ENCODE results near the gene PSMD3.

DNA sequence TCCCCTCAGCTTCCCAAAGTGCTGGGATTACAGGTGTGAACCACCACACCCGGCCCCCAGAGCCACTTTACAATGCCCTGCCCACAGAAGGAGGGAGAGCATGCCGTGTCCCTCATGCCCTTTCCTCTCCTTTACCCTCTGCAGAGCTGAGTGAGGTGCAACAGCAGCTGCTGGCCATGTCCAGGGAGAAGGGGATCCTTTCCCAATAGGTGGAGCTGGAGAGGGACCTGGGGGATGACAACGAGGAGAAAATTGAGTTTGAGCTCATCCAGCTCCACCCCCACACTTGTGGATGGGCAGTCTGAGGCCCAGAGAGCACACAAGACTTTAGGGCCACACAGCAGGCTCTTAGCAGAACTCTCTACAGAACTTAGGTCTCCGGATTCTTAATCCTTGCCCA is 25.7 kb upstream of the PSMD3 start:
- TF ChIP-seq, protein P1, sequence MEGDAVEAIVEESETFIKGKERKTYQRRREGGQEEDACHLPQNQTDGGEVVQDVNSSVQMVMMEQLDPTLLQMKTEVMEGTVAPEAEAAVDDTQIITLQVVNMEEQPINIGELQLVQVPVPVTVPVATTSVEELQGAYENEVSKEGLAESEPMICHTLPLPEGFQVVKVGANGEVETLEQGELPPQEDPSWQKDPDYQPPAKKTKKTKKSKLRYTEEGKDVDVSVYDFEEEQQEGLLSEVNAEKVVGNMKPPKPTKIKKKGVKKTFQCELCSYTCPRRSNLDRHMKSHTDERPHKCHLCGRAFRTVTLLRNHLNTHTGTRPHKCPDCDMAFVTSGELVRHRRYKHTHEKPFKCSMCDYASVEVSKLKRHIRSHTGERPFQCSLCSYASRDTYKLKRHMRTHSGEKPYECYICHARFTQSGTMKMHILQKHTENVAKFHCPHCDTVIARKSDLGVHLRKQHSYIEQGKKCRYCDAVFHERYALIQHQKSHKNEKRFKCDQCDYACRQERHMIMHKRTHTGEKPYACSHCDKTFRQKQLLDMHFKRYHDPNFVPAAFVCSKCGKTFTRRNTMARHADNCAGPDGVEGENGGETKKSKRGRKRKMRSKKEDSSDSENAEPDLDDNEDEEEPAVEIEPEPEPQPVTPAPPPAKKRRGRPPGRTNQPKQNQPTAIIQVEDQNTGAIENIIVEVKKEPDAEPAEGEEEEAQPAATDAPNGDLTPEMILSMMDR (IDR thresholded peaks at IDR 0.05), result no peak
- no peak for TF ChIP-seq EP300 (IDR thresholded peaks at IDR 0.05)
- no peak for TF ChIP-seq POLR2A (IDR thresholded peaks at IDR 0.05)
